ENCODE measurements around the gene BACE2. TPM values are rescaled to one million over a fixed set of nuclear protein-coding genes. Genes with fewer than 3 reads are reported as not detected.

Gene BACE2
- total RNA-seq, 1 experiment from 2014 or later, result 40.8 TPM

DNA sequence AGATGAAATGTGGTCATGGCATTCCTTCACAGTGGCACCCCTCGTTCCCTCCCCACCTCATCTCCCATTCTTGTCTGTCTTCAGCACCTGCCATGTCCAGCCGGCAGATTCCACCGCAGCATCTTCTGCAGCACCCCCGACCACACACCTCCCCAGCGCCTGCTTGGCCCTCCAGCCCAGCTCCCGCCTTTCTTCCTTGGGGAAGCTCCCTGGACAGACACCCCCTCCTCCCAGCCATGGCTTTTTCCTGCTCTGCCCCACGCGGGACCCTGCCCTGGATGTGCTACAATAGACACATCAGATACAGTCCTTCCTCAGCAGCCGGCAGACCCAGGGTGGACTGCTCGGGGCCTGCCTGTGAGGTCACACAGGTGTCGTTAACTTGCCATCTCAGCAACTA is 81.5 kb downstream of the BACE2 start:
- Histone ChIP-seq H3K79me2 (ENCODE audit: low read depth) (no peaks in the 10 kb centered on the region), H3K9me2 (ENCODE audit: insufficient read depth) (no peaks in the 10 kb centered on the region), H3K27ac (no peak overlapping the region), H3F3A (ENCODE audit: insufficient read depth, low read depth) (no peaks in the 10 kb centered on the region), H2AFZ (no peak overlapping the region), H3K9me3 (ENCODE audit: insufficient read depth, low read depth) (no peaks in the 10 kb centered on the region), H3K36me3 (ENCODE audit: low read depth) (no peaks in the 10 kb centered on the region), H3K4me3 (no peak overlapping the region), H3K27me3 (ENCODE audit: insufficient read depth, low read depth) (no peaks in the 10 kb centered on the region), H3K4me2 (no peak overlapping the region), H3K4me1 (replicated peaks; ENCODE audit: insufficient read depth) (no peaks in the 10 kb centered on the region), H4K20me1 (ENCODE audit: insufficient read depth) (no peaks in the 10 kb centered on the region)
- no TSS peak for BruUV-seq (replicated peaks)
- no peak for DNase-seq
- intact Hi-C loops (cut with micrococcal nuclease; ENCODE audit: unreplicated experiment), result no loop called here
- CTCF ChIA-PET, result no interaction called here
- POLR2A ChIA-PET (ENCODE audit: unreplicated experiment), result no interaction called here
- TF ChIP-seq, protein P1, sequence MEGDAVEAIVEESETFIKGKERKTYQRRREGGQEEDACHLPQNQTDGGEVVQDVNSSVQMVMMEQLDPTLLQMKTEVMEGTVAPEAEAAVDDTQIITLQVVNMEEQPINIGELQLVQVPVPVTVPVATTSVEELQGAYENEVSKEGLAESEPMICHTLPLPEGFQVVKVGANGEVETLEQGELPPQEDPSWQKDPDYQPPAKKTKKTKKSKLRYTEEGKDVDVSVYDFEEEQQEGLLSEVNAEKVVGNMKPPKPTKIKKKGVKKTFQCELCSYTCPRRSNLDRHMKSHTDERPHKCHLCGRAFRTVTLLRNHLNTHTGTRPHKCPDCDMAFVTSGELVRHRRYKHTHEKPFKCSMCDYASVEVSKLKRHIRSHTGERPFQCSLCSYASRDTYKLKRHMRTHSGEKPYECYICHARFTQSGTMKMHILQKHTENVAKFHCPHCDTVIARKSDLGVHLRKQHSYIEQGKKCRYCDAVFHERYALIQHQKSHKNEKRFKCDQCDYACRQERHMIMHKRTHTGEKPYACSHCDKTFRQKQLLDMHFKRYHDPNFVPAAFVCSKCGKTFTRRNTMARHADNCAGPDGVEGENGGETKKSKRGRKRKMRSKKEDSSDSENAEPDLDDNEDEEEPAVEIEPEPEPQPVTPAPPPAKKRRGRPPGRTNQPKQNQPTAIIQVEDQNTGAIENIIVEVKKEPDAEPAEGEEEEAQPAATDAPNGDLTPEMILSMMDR (conservative IDR thresholded peaks at IDR 0.05), result no peak
- TF ChIP-seq EZH2 (IDR thresholded peaks at IDR 0.05; ENCODE audit: low read depth), result no peak

DNA sequence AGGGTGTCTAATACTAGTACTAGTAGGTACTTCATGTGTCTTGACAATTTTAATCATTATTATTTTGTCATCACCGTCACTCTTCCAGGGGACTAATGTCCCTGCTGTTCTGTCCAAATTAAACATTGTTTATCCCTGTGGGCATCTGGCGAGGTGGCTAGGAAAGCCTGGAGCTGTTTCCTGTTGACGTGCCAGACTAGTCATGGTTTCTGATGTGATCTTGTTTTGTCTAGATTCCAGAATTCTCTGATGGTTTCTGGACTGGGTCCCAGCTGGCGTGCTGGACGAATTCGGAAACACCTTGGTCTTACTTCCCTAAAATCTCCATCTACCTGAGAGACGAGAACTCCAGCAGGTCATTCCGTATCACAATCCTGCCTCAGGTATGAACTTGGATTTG is 82.6 kb downstream of the BACE2 start:
- Histone ChIP-seq H3K4me2 (no peak overlapping the region), H3K79me2 (ENCODE audit: low read depth) (no peaks in the 10 kb centered on the region), H3K4me3 (no peak overlapping the region), H4K20me1 (ENCODE audit: insufficient read depth) (no peaks in the 10 kb centered on the region), H3K27me3 (ENCODE audit: insufficient read depth, low read depth) (no peaks in the 10 kb centered on the region), H3K4me1 (replicated peaks; ENCODE audit: insufficient read depth) (no peaks in the 10 kb centered on the region), H3K9me3 (ENCODE audit: insufficient read depth, low read depth) (no peaks in the 10 kb centered on the region), H3K27ac (no peak overlapping the region), H3K36me3 (ENCODE audit: low read depth) (no peaks in the 10 kb centered on the region), H3K9me2 (ENCODE audit: insufficient read depth) (no peaks in the 10 kb centered on the region), H3F3A (ENCODE audit: insufficient read depth, low read depth) (no peaks in the 10 kb centered on the region), H2AFZ (no peak overlapping the region)
- DNase-seq, result no peak
- intact Hi-C loops (cut with micrococcal nuclease; ENCODE audit: unreplicated experiment), result loop anchor here (10.0 kb wide), 1 partner anchor 76 kb away; no protein-coding TSS in a partner anchor
- ChIA-PET POLR2A (ENCODE audit: unreplicated experiment) (no interaction called here), CTCF (no interaction called here)
- BruUV-seq (replicated peaks), result no TSS peak
- TF ChIP-seq EZH2 (IDR thresholded peaks at IDR 0.05; ENCODE audit: low read depth), result no peak
- TF ChIP-seq, protein P1 (conservative IDR thresholded peaks at IDR 0.05), result no peak

DNA sequence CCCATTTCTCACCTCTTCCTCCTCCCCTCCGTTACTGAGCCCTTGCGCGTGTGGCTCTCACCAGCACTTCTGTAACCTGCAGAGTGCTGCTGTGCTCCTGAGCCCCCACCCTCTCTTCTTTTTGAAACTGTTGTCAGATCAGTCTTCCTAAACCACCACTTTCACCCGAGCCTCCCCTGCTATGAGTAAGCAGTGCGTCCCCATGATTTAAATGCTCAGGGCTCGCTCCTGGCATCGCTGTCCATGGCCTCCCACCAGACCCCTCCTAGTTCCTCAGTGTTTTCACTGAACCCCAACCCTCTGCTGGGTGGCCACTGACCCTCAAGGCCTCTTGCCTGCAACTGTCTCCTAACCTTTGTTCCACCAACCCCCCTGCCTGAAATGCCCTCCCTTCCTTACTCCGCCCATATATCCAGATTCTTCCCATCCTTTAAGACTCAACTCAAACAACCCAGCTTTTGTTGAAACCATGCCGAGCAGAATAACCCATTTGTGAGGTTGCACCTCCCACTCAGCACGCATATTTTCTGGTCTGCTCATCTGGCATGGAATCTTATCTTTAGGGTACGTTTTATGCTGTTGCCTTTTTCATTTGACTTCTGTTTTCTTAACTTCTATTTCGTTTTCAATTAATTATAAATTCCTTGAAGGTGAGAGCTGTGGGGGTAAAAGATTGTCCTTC is 84.1 kb downstream of the BACE2 start:
- Histone ChIP-seq H4K20me1 (ENCODE audit: insufficient read depth) (no peaks in the 10 kb centered on the region), H3K4me1 (replicated peaks; ENCODE audit: insufficient read depth) (no peaks in the 10 kb centered on the region), H3K4me3 (no peak overlapping the region), H3K27me3 (ENCODE audit: insufficient read depth, low read depth) (no peaks in the 10 kb centered on the region), H3K79me2 (ENCODE audit: low read depth) (no peaks in the 10 kb centered on the region), H3K9me3 (ENCODE audit: insufficient read depth, low read depth) (no peaks in the 10 kb centered on the region), H3K27ac (no peak overlapping the region), H2AFZ (no peak overlapping the region), H3K9me2 (ENCODE audit: insufficient read depth) (no peaks in the 10 kb centered on the region), H3K36me3 (ENCODE audit: low read depth) (no peaks in the 10 kb centered on the region), H3K4me2 (no peak overlapping the region), H3F3A (ENCODE audit: insufficient read depth, low read depth) (no peaks in the 10 kb centered on the region)
- DNase-seq, result no peak
- CTCF ChIA-PET, result no interaction called here
- TF ChIP-seq, protein P1 (conservative IDR thresholded peaks at IDR 0.05), result no peak
- no peak for TF ChIP-seq EZH2 (IDR thresholded peaks at IDR 0.05; ENCODE audit: low read depth)
- no TSS peak for BruUV-seq (replicated peaks)
- intact Hi-C loops (cut with micrococcal nuclease; ENCODE audit: unreplicated experiment), result loop anchor here (10.0 kb wide), 1 partner anchor 77 kb away; no protein-coding TSS in a partner anchor
- POLR2A ChIA-PET (ENCODE audit: unreplicated experiment), result no interaction called here
